Esophagus muscularis mucosa (tissue), 4 donors: ENCODE measurements around the gene YTHDC1. TPM values are rescaled to one million over a fixed set of nuclear protein-coding genes. Genes with fewer than 3 reads are reported as not detected.

ENCODE experiments used
- DNase-seq: peaks from one replicate; pipeline ENCODE4 v3.0.0-alpha.2; 2017; ENCODE audit errors: extremely low spot score
- H3K27ac ChIP-seq, 4 donors: fragments of 200-600 bp; sonication (generic); replicated peaks in 1 of 4; 1 replicate in 3 of 4; 2 replicates in 1 of 4; pipeline ENCODE4 v1.5.1; 2016 to 2019; ENCODE audit warnings: mild to moderate bottlenecking in 1 of 4
- H3K27me3 ChIP-seq, 4 donors: fragments of 200-600 bp; sonication (generic); one replicate each; pipeline versions ENCODE4 v1.5.1 to v1.6.0; 2016 to 2019
- H3K36me3 ChIP-seq, 4 donors: fragments of 200-600 bp; sonication (generic); one replicate each; pipeline ENCODE4 v1.5.1; 2016 to 2019
- H3K4me1 ChIP-seq, 4 donors: fragments of 200-600 bp; sonication (generic); one replicate each; pipeline ENCODE4 v1.5.1; 2016 to 2019
- H3K4me3 ChIP-seq, 4 donors: fragments of 200-600 bp; sonication (generic); 1 replicate in 2 of 4; 2 replicates in 2 of 4; pipeline ENCODE4 v1.5.1; 2016 to 2019; ENCODE audit warnings: mild to moderate bottlenecking in 4 of 4, moderate library complexity in 1 of 4
- H3K9me3 ChIP-seq, 4 donors: fragments of 200-600 bp; sonication (generic); 1 replicate in 3 of 4; 2 replicates in 1 of 4; pipeline ENCODE4 v1.5.1; 2016 to 2019
- CTCF ChIP-seq, 3 experiments: fragments of 200-600 bp in 2 of 3; fragments of 450-650 bp in 1 of 3; sonication (generic) in 2 of 3; IDR thresholded peaks; one replicate each; pipeline ENCODE4 v1.5.1; 2017 to 2019; ENCODE audit warnings: antibody characterized with exemption in 3 of 3, mild to moderate bottlenecking in 2 of 3, moderate library complexity in 1 of 3
- EP300 ChIP-seq: sonication (generic); formaldehyde crosslinking; IDR thresholded peaks from one replicate; pipeline ENCODE4 v1.6.1; 2017; ENCODE audit warnings: antibody characterized with exemption
- POLR2A ChIP-seq: fragments of 450-650 bp; IDR thresholded peaks from one replicate; pipeline ENCODE4 v1.6.1; 2017; ENCODE audit warnings: antibody characterized with exemption, moderate library complexity, mild to moderate bottlenecking, low read depth
- POLR2AphosphoS5 ChIP-seq, 2 donors: sonication (generic); formaldehyde crosslinking; IDR thresholded peaks; one replicate each; pipeline ENCODE4 v1.6.1; 2017; ENCODE audit warnings: antibody characterized with exemption in 2 of 2
- WGBS: methylation state at CpG from one replicate; pipeline ENCODE4 v1.1.5; 2018; 5-methylcytosine and 5-hydroxymethylcytosine counted together
- intact Hi-C: fragments of 100-400 bp; cut with DNase I; formaldehyde crosslinking; loops from one replicate; pipeline ENCODE4 v1.15.1; 2023
- total RNA-seq, 4 donors: library from RNA; depleted of rRNA; stranded (reverse); fragments of >200 nt; gene quantifications; one replicate each; pipeline versions ENCODE4 v1.1.0 to v1.2.1, GENCODE V29; 2016

Gene YTHDC1
- total RNA-seq, 4 donors from 2014 or later: 55.4 to 68.7 (median 61.4) TPM

GRCh38 chr4:68326141-68326540 lies 23.7 kb downstream of the YTHDC1 start:
- TF ChIP-seq CTCF (IDR thresholded peaks at IDR 0.05): no peak
- TF ChIP-seq POLR2AphosphoS5 (IDR thresholded peaks at IDR 0.05): no peak
- no peak for TF ChIP-seq EP300
- no peak for TF ChIP-seq POLR2A
- Histone ChIP-seq H3K27me3 (no peaks in the 10 kb centered on the region), H3K4me3 (no peak overlapping the region), H3K27ac (no peak overlapping the region), H3K36me3 (peaks cover 65 to 97% (median 81%) of the 10 kb centered on the region in 4 donors), H3K4me1 (no peaks in the 10 kb centered on the region), H3K9me3 (no peaks in the 10 kb centered on the region)
- 64% methylated on average over 1 of the region's 1 CpG for WGBS
- intact Hi-C loops: no loop called here
- DNase-seq: no peak

GRCh38 chr4:68324519-68325262 lies 25.2 kb downstream of the YTHDC1 start:
- 84% methylated on average over 4 of the region's 4 CpGs for WGBS
- intact Hi-C loops: no loop called here
- Histone ChIP-seq H3K27me3 (no peaks in the 10 kb centered on the region), H3K27ac (no peak overlapping the region), H3K36me3 (peaks cover 52 to 90% (median 75%) of the 10 kb centered on the region in 4 donors), H3K4me3 (no peak overlapping the region), H3K9me3 (no peaks in the 10 kb centered on the region), H3K4me1 (no peaks in the 10 kb centered on the region)
- no peak for TF ChIP-seq EP300
- no peak for TF ChIP-seq POLR2A
- no peak for TF ChIP-seq POLR2AphosphoS5 (IDR thresholded peaks at IDR 0.05)
- no peak for TF ChIP-seq CTCF (IDR thresholded peaks at IDR 0.05)
- DNase-seq: no peak

GRCh38 chr4:68319040-68319439 lies 30.9 kb downstream of the YTHDC1 start:
- Histone ChIP-seq H3K36me3 (peaks cover 61 to 95% (median 80%) of the 10 kb centered on the region in 4 donors), H3K27me3 (no peaks in the 10 kb centered on the region), H3K4me1 (no peaks in the 10 kb centered on the region), H3K27ac (no peak overlapping the region), H3K9me3 (no peaks in the 10 kb centered on the region), H3K4me3 (no peak overlapping the region)
- 97% methylated on average over 1 of the region's 1 CpG for WGBS
- TF ChIP-seq POLR2A (no peak), POLR2AphosphoS5 (IDR thresholded peaks at IDR 0.05) (no peak), EP300 (no peak), CTCF (IDR thresholded peaks at IDR 0.05) (no peak)
- no peak for DNase-seq
- intact Hi-C loops: no loop called here

GRCh38 chr4:68316193-68316969 lies 33.5 kb downstream of the YTHDC1 start:
- intact Hi-C loops: no loop called here
- Histone ChIP-seq H3K9me3 (no peaks in the 10 kb centered on the region), H3K4me1 (no peaks in the 10 kb centered on the region), H3K4me3 (no peak overlapping the region), H3K27ac (no peak overlapping the region), H3K36me3 (peaks cover 54 to 94% (median 74%) of the 10 kb centered on the region in 4 donors), H3K27me3 (no peaks in the 10 kb centered on the region)
- DNase-seq: no peak
- WGBS: 72% methylated on average over 5 of the region's 5 CpGs
- TF ChIP-seq EP300 (no peak), POLR2AphosphoS5 (IDR thresholded peaks at IDR 0.05) (no peak), POLR2A (no peak), CTCF (IDR thresholded peaks at IDR 0.05) (no peak)
